PFSK-1 (cell line): ENCODE measurements around the gene BPIFB1.

Source experiments
- FOXP2 ChIP-seq: optimal IDR thresholded peaks from 2 replicates; pipeline ENCODE3; 2011; ENCODE audit warnings: borderline replicate concordance, control low read depth, inconsistent platforms; ENCODE audit not compliant: insufficient read depth; ENCODE audit errors: extremely low read length, extremely low read depth
- POLR2AphosphoS5 ChIP-seq: IDR thresholded peaks from 2 replicates; pipeline ENCODE4 v1.6.1; 2012; ENCODE audit warnings: low read depth, mild to moderate bottlenecking, control low read depth, low read length, moderate library complexity
- REST ChIP-seq, 2 experiments: IDR thresholded peaks; 2 replicates each; pipeline versions ENCODE4 v1.6.1 to v1.8.0; 2011 to 2012; ENCODE audit warnings: low read depth in 2 of 2, low read length in 2 of 2, control low read depth in 1 of 2, inconsistent platforms in 1 of 2, mild to moderate bottlenecking in 1 of 2, moderate library complexity in 1 of 2; ENCODE audit not compliant: insufficient read depth in 1 of 2
- SIN3A ChIP-seq: IDR thresholded peaks from 2 replicates; pipeline ENCODE4 v1.6.1; 2012; ENCODE audit warnings: mild to moderate bottlenecking, low read length, moderate library complexity, borderline replicate concordance; ENCODE audit not compliant: insufficient read depth
- TAF1 ChIP-seq: IDR thresholded peaks from 2 replicates; pipeline ENCODE4 v1.6.1; 2012; ENCODE audit warnings: low read length, control low read depth, borderline replicate concordance; ENCODE audit not compliant: insufficient read depth

The BPIFB1 gene

GRCh38 chr20:33336375-33336774 lies 53.4 kb downstream of the BPIFB1 start:
- TF ChIP-seq REST (IDR thresholded peaks at IDR 0.05; ENCODE audit: insufficient read depth in 1 of 2, low read depth in 2 of 2, low read length in 2 of 2) (no peak), POLR2AphosphoS5 (no peak), SIN3A (no peak), FOXP2 (no peak), TAF1 (no peak)

GRCh38 chr20:33337119-33337518 lies 54.1 kb downstream of the BPIFB1 start:
- TF ChIP-seq TAF1, result no peak
- no peak for TF ChIP-seq REST (IDR thresholded peaks at IDR 0.05; ENCODE audit: insufficient read depth in 1 of 2, low read depth in 2 of 2, low read length in 2 of 2)
- no peak for TF ChIP-seq FOXP2
- TF ChIP-seq POLR2AphosphoS5, result no peak
- TF ChIP-seq SIN3A, result no peak

GRCh38 chr20:33337531-33338165 lies 54.6 kb downstream of the BPIFB1 start:
- TF ChIP-seq FOXP2, result no peak
- no peak for TF ChIP-seq POLR2AphosphoS5
- no peak for TF ChIP-seq REST (IDR thresholded peaks at IDR 0.05; ENCODE audit: insufficient read depth in 1 of 2, low read depth in 2 of 2, low read length in 2 of 2)
- TF ChIP-seq TAF1, result no peak
- TF ChIP-seq SIN3A, result no peak

- TF ChIP-seq FOXP2 (no peak), POLR2AphosphoS5 (no peak), SIN3A (no peak), TAF1 (no peak)
Measured at GRCh38 chr20:33338467-33339258, 55.6 kb downstream of the BPIFB1 start.

GRCh38 chr20:33339515-33340058 lies 56.6 kb downstream of the BPIFB1 start:
- TF ChIP-seq SIN3A (no peak), REST (IDR thresholded peaks at IDR 0.05; ENCODE audit: insufficient read depth in 1 of 2, low read depth in 2 of 2, low read length in 2 of 2) (no peak), POLR2AphosphoS5 (no peak), FOXP2 (no peak), TAF1 (no peak)
